Measurements from ENCODE around the gene MYL7. TPM values are rescaled to one million over a fixed set of nuclear protein-coding genes. Genes with fewer than 3 reads are reported as not detected.

Gene MYL7
- total and polyA plus RNA-seq, 2 experiments from 2014 or later, result 4.8 TPM; not detected in 1

DNA sequence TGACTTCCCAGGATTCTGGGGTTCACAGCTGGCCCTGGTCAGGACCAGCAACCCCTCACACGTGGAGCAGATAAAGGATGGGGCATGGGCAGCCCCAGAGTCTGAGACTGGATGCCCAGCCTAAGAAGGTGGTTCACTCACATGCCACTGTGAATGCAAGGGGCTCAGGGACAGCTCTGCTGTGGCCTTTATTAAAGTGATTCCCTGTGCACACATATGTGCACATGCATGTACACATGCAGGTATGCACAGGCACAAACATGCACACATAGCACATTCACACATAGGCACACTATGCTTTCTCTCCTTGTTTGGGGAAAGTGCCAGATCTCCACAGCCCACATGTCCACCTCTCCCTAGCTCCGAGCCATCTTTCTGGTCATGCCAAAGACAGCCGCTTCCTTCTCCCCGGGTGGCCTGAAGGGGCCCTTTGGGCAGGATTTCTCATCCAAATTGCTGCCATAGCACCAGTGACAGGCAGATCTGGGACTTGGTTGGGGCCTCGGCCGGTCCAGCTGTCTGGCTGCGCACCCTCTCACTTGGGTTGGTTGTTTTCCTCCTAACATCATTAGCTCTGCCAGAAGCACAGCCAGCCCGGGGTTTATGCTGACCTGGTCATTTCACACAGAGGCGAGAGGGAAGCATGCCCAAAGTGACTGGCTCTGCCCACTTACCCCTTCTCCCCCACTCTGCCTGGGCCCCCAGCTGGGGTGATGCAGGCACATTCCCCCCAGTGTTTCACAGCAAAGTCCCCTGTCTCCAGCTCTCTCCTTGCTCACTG lies 46.7 kb upstream of the MYL7 start:
- H4K20me1 ChIP-seq (replicated peaks; ENCODE audit: insufficient read depth), result no peaks in the 10 kb centered on the region
- no peak overlapping the region for H3K4me3 Mint-ChIP-seq
- peaks cover 5% of the 10 kb centered on the region for H3K9me3 Mint-ChIP-seq
- H3K4me2 ChIP-seq, result no peak overlapping the region
- no peak overlapping the region for H2AFZ ChIP-seq
- no peak overlapping the region for H3K4me3 ChIP-seq
- peaks cover 18% of the 10 kb centered on the region for H3K4me1 Mint-ChIP-seq
- H3K27me3 Mint-ChIP-seq (ENCODE audit: insufficient read depth, low read depth, poor library complexity), result peaks cover 13% of the 10 kb centered on the region
- H3K27me3 ChIP-seq (ENCODE audit: insufficient read depth), result no peaks in the 10 kb centered on the region
- H3K79me2 ChIP-seq (replicated peaks; ENCODE audit: insufficient read depth), result no peaks in the 10 kb centered on the region
- no peak for DNase-seq (ENCODE audit: low spot score)
- ATAC-seq, result no peak
- no peaks in the 10 kb centered on the region for H3K9me2 ChIP-seq (ENCODE audit: insufficient read depth)
- no peaks in the 10 kb centered on the region; the same call in 2 of the 3 replicates for H3K36me3 Mint-ChIP-seq (ENCODE audit: low read depth)
- no peaks in the 10 kb centered on the region for H3F3A ChIP-seq (replicated peaks; ENCODE audit: low read depth)
- no peak for TF ChIP-seq CREB1 (CRISPR knock-in tag; IDR thresholded peaks at IDR 0.05; ENCODE audit: low read depth)
- no peak for TF ChIP-seq ZNF114 (CRISPR knock-in tag; IDR thresholded peaks at IDR 0.05)
- no peak for TF ChIP-seq ZNF331 (CRISPR knock-in tag; IDR thresholded peaks at IDR 0.05; ENCODE audit: low read depth)
- no peak for TF ChIP-seq EZH2phosphoT487 (IDR thresholded peaks at IDR 0.05; ENCODE audit: unreplicated experiment)
- no peak for TF ChIP-seq STAT1 (IDR thresholded peaks at IDR 0.05; ENCODE audit: unreplicated experiment)
- TF ChIP-seq, protein P1, sequence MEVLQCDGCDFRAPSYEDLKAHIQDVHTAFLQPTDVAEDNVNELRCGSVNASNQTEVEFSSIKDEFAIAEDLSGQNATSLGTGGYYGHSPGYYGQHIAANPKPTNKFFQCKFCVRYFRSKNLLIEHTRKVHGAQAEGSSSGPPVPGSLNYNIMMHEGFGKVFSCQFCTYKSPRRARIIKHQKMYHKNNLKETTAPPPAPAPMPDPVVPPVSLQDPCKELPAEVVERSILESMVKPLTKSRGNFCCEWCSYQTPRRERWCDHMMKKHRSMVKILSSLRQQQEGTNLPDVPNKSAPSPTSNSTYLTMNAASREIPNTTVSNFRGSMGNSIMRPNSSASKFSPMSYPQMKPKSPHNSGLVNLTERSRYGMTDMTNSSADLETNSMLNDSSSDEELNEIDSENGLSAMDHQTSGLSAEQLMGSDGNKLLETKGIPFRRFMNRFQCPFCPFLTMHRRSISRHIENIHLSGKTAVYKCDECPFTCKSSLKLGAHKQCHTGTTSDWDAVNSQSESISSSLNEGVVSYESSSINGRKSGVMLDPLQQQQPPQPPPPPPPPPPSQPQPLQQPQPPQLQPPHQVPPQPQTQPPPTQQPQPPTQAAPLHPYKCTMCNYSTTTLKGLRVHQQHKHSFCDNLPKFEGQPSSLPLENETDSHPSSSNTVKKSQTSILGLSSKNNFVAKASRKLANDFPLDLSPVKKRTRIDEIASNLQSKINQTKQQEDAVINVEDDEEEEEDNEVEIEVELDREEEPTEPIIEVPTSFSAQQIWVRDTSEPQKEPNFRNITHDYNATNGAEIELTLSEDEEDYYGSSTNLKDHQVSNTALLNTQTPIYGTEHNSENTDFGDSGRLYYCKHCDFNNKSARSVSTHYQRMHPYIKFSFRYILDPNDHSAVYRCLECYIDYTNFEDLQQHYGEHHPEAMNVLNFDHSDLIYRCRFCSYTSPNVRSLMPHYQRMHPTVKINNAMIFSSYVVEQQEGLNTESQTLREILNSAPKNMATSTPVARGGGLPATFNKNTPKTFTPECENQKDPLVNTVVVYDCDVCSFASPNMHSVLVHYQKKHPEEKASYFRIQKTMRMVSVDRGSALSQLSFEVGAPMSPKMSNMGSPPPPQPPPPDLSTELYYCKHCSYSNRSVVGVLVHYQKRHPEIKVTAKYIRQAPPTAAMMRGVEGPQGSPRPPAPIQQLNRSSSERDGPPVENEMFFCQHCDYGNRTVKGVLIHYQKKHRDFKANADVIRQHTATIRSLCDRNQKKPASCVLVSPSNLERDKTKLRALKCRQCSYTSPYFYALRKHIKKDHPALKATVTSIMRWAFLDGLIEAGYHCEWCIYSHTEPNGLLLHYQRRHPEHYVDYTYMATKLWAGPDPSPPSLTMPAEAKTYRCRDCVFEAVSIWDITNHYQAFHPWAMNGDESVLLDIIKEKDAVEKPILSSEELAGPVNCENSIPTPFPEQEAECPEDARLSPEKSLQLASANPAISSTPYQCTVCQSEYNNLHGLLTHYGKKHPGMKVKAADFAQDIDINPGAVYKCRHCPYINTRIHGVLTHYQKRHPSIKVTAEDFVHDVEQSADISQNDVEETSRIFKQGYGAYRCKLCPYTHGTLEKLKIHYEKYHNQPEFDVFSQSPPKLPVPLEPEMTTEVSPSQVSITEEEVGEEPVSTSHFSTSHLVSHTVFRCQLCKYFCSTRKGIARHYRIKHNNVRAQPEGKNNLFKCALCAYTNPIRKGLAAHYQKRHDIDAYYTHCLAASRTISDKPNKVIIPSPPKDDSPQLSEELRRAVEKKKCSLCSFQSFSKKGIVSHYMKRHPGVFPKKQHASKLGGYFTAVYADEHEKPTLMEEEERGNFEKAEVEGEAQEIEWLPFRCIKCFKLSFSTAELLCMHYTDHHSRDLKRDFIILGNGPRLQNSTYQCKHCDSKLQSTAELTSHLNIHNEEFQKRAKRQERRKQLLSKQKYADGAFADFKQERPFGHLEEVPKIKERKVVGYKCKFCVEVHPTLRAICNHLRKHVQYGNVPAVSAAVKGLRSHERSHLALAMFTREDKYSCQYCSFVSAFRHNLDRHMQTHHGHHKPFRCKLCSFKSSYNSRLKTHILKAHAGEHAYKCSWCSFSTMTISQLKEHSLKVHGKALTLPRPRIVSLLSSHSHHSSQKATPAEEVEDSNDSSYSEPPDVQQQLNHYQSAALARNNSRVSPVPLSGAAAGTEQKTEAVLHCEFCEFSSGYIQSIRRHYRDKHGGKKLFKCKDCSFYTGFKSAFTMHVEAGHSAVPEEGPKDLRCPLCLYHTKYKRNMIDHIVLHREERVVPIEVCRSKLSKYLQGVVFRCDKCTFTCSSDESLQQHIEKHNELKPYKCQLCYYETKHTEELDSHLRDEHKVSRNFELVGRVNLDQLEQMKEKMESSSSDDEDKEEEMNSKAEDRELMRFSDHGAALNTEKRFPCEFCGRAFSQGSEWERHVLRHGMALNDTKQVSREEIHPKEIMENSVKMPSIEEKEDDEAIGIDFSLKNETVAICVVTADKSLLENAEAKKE (CRISPR knock-in tag; IDR thresholded peaks at IDR 0.05), result no peak
- TF ChIP-seq NANOG (IDR thresholded peaks at IDR 0.05; ENCODE audit: borderline replicate concordance), result no peak
- TF ChIP-seq POLR2AphosphoS5 (IDR thresholded peaks at IDR 0.05; ENCODE audit: low read depth), result no peak
- no peak for TF ChIP-seq EZH2 (IDR thresholded peaks at IDR 0.05; ENCODE audit: low read depth, unreplicated experiment)
- TF ChIP-seq, protein P2, sequence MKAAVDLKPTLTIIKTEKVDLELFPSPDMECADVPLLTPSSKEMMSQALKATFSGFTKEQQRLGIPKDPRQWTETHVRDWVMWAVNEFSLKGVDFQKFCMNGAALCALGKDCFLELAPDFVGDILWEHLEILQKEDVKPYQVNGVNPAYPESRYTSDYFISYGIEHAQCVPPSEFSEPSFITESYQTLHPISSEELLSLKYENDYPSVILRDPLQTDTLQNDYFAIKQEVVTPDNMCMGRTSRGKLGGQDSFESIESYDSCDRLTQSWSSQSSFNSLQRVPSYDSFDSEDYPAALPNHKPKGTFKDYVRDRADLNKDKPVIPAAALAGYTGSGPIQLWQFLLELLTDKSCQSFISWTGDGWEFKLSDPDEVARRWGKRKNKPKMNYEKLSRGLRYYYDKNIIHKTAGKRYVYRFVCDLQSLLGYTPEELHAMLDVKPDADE (IDR thresholded peaks at IDR 0.05), result no peak
- TF ChIP-seq, protein P3, sequence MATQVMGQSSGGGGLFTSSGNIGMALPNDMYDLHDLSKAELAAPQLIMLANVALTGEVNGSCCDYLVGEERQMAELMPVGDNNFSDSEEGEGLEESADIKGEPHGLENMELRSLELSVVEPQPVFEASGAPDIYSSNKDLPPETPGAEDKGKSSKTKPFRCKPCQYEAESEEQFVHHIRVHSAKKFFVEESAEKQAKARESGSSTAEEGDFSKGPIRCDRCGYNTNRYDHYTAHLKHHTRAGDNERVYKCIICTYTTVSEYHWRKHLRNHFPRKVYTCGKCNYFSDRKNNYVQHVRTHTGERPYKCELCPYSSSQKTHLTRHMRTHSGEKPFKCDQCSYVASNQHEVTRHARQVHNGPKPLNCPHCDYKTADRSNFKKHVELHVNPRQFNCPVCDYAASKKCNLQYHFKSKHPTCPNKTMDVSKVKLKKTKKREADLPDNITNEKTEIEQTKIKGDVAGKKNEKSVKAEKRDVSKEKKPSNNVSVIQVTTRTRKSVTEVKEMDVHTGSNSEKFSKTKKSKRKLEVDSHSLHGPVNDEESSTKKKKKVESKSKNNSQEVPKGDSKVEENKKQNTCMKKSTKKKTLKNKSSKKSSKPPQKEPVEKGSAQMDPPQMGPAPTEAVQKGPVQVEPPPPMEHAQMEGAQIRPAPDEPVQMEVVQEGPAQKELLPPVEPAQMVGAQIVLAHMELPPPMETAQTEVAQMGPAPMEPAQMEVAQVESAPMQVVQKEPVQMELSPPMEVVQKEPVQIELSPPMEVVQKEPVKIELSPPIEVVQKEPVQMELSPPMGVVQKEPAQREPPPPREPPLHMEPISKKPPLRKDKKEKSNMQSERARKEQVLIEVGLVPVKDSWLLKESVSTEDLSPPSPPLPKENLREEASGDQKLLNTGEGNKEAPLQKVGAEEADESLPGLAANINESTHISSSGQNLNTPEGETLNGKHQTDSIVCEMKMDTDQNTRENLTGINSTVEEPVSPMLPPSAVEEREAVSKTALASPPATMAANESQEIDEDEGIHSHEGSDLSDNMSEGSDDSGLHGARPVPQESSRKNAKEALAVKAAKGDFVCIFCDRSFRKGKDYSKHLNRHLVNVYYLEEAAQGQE (IDR thresholded peaks at IDR 0.05; ENCODE audit: unreplicated experiment), result no peak
- TF ChIP-seq, protein P4, sequence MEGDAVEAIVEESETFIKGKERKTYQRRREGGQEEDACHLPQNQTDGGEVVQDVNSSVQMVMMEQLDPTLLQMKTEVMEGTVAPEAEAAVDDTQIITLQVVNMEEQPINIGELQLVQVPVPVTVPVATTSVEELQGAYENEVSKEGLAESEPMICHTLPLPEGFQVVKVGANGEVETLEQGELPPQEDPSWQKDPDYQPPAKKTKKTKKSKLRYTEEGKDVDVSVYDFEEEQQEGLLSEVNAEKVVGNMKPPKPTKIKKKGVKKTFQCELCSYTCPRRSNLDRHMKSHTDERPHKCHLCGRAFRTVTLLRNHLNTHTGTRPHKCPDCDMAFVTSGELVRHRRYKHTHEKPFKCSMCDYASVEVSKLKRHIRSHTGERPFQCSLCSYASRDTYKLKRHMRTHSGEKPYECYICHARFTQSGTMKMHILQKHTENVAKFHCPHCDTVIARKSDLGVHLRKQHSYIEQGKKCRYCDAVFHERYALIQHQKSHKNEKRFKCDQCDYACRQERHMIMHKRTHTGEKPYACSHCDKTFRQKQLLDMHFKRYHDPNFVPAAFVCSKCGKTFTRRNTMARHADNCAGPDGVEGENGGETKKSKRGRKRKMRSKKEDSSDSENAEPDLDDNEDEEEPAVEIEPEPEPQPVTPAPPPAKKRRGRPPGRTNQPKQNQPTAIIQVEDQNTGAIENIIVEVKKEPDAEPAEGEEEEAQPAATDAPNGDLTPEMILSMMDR (conservative IDR thresholded peaks at IDR 0.05; ENCODE audit: low read depth in 2 of 2), result no peak
- no peak for TF ChIP-seq JUNB (IDR thresholded peaks at IDR 0.05; ENCODE audit: unreplicated experiment)
- no peak overlapping the region for H3K27ac Mint-ChIP-seq
- no peak overlapping the region for H3K27ac ChIP-seq (ENCODE audit: low read depth)
- no peaks in the 10 kb centered on the region for H3K4me1 ChIP-seq (ENCODE audit: insufficient read depth)
- no peaks in the 10 kb centered on the region for H3K36me3 ChIP-seq (ENCODE audit: insufficient read depth)
